Effector memory CD4-positive, alpha-beta T cell (primary cell): ENCODE results near the gene MCCC1.
A peak's percentile ranks its signal among the peaks of the same experiment; 100 is the strongest.
"Not testable (repeated sequence)": the region's sequence is repeated elsewhere in the genome, so short reads cannot be mapped to it uniquely, and the experiment has no call there.

Experiments
- DNase-seq, 3 donors: peaks; one replicate each; pipeline ENCODE4 v3.0.0-alpha.2; 2020
- H3K27ac ChIP-seq: 2 replicates; pipeline ENCODE4 v1.7.0; 2013; ENCODE audit warnings: mild to moderate bottlenecking, low read length, moderate library complexity; ENCODE audit not compliant: insufficient read depth, poor library complexity, severe bottlenecking
- H3K27me3 ChIP-seq: replicated peaks from 2 replicates; pipeline ENCODE4 v1.7.0; 2013; ENCODE audit warnings: mild to moderate bottlenecking, low read length; ENCODE audit not compliant: insufficient read depth, control insufficient read depth, poor library complexity, severe bottlenecking
- H3K36me3 ChIP-seq: 2 replicates; pipeline ENCODE4 v1.7.0; 2013; ENCODE audit warnings: mild to moderate bottlenecking, low read length, moderate library complexity; ENCODE audit not compliant: control insufficient read depth, insufficient read depth
- H3K4me1 ChIP-seq: 2 replicates; pipeline ENCODE4 v1.7.0; 2013; ENCODE audit warnings: low read length, mild to moderate bottlenecking; ENCODE audit not compliant: control insufficient read depth, insufficient read depth, poor library complexity, severe bottlenecking
- H3K4me3 ChIP-seq: 2 replicates; pipeline ENCODE4 v1.7.0; 2013; ENCODE audit warnings: low read length, low read depth, mild to moderate bottlenecking; ENCODE audit not compliant: insufficient read depth, poor library complexity, severe bottlenecking
- H3K9me3 ChIP-seq: 2 replicates; pipeline ENCODE4 v1.7.0; 2013; ENCODE audit warnings: mild to moderate bottlenecking, low read length, moderate library complexity; ENCODE audit not compliant: control insufficient read depth

The MCCC1 gene

GRCh38 chr3:183107372-183107771 is 8.1 kb upstream of the MCCC1 start:
- DNase-seq, H3K4me3 ChIP-seq, H3K27ac ChIP-seq, H3K27me3 ChIP-seq, H3K9me3 ChIP-seq, H3K4me1 ChIP-seq, H3K36me3 ChIP-seq: not testable (repeated sequence)

- H3K4me1 ChIP-seq: no peaks in the 10 kb centered on the region
- H3K4me3 ChIP-seq: no peak overlapping the region
- no peaks in the 10 kb centered on the region for H3K27me3 ChIP-seq
- H3K27ac ChIP-seq: no peak overlapping the region
- no peak for DNase-seq
- no peaks in the 10 kb centered on the region for H3K36me3 ChIP-seq
- H3K9me3 ChIP-seq: no peaks in the 10 kb centered on the region
Measured at GRCh38 chr3:183106635-183107034, 7.3 kb upstream of the MCCC1 start.

GRCh38 chr3:183103950-183104349 is 4.7 kb upstream of the MCCC1 start:
- not testable (repeated sequence) for H3K27ac ChIP-seq, H3K4me3 ChIP-seq, H3K27me3 ChIP-seq, H3K9me3 ChIP-seq, H3K36me3 ChIP-seq, DNase-seq, H3K4me1 ChIP-seq

- DNase-seq, H3K9me3 ChIP-seq, H3K27me3 ChIP-seq, H3K27ac ChIP-seq, H3K4me3 ChIP-seq, H3K4me1 ChIP-seq, H3K36me3 ChIP-seq: not testable (repeated sequence)
Measured at GRCh38 chr3:183101040-183101439, 1.7 kb upstream of the MCCC1 start.

- H3K4me1 ChIP-seq: peaks cover 8% of the 10 kb centered on the region
- DNase-seq: no peak
- H3K36me3 ChIP-seq: no peaks in the 10 kb centered on the region
- no peak overlapping the region for H3K4me3 ChIP-seq
- no peaks in the 10 kb centered on the region for H3K9me3 ChIP-seq
- H3K27ac ChIP-seq: no peak overlapping the region
- no peaks in the 10 kb centered on the region for H3K27me3 ChIP-seq
Measured at GRCh38 chr3:183100376-183100775, 1.1 kb upstream of the MCCC1 start.

- H3K27me3 ChIP-seq: no peaks in the 10 kb centered on the region
- H3K4me1 ChIP-seq: peaks cover 8% of the 10 kb centered on the region
- no peak overlapping the region for H3K4me3 ChIP-seq
- no peaks in the 10 kb centered on the region for H3K36me3 ChIP-seq
- H3K27ac ChIP-seq: peak overlapping the region; percentile 76
- H3K9me3 ChIP-seq: no peaks in the 10 kb centered on the region
- DNase-seq: no peak
Measured at GRCh38 chr3:183099838-183100204, 525 bp upstream of the MCCC1 start.

GRCh38 chr3:183098536-183099025 is 715 bp downstream of the MCCC1 start:
- Histone ChIP-seq H3K4me1 (peaks cover 8% of the 10 kb centered on the region), H3K27me3 (no peaks in the 10 kb centered on the region), H3K4me3 (peak overlapping the region; percentile 79), H3K9me3 (no peaks in the 10 kb centered on the region), H3K27ac (peak overlapping the region; percentile 76), H3K36me3 (no peaks in the 10 kb centered on the region)
- DNase-seq: no peak

GRCh38 chr3:183094711-183095110 is 4.6 kb downstream of the MCCC1 start:
- Histone ChIP-seq H3K9me3 (no peaks in the 10 kb centered on the region), H3K4me3 (no peak overlapping the region), H3K36me3 (peaks cover 14% of the 10 kb centered on the region), H3K27ac (no peak overlapping the region), H3K27me3 (no peaks in the 10 kb centered on the region), H3K4me1 (peaks cover 8% of the 10 kb centered on the region)
- DNase-seq: no peak

GRCh38 chr3:183092256-183092655 is 7.0 kb downstream of the MCCC1 start:
- Histone ChIP-seq H3K4me1 (no peaks in the 10 kb centered on the region), H3K9me3 (no peaks in the 10 kb centered on the region), H3K36me3 (peaks cover 18% of the 10 kb centered on the region), H3K4me3 (no peak overlapping the region), H3K27me3 (no peaks in the 10 kb centered on the region), H3K27ac (no peak overlapping the region)
- DNase-seq: no peak

- H3K27ac ChIP-seq: no peak overlapping the region
- H3K4me1 ChIP-seq: no peaks in the 10 kb centered on the region
- DNase-seq: no peak
- H3K27me3 ChIP-seq: no peaks in the 10 kb centered on the region
- peaks cover 44% of the 10 kb centered on the region for H3K36me3 ChIP-seq
- H3K9me3 ChIP-seq: no peaks in the 10 kb centered on the region
- H3K4me3 ChIP-seq: no peak overlapping the region
Measured at GRCh38 chr3:183087184-183087583, 12.1 kb downstream of the MCCC1 start.
